GM19328 (cell line): ENCODE results near the gene LAIR2.
"Not testable (repeated sequence)": the region's sequence is repeated elsewhere in the genome, so short reads cannot be mapped to it uniquely, and the experiment has no call there.

Experiments used
- ATAC-seq: cut with Tn5 transposase; IDR thresholded peaks from one replicate; pipeline ENCODE4 v1.9.1; 2021; ENCODE audit warnings: mild to moderate bottlenecking, moderate library complexity; ENCODE audit not compliant: unreplicated experiment

The LAIR2 gene

GRCh38 chr19:54464044-54464629, 38.5 kb upstream of the LAIR2 start:
- ATAC-seq = peak; percentile 30

- ATAC-seq = peak; percentile 52
These were observed 37.8 kb upstream of the LAIR2 start for GRCh38 chr19:54464630-54465425.

GRCh38 chr19:54465426-54466109, 37.1 kb upstream of the LAIR2 start:
- ATAC-seq = no peak

DNA sequence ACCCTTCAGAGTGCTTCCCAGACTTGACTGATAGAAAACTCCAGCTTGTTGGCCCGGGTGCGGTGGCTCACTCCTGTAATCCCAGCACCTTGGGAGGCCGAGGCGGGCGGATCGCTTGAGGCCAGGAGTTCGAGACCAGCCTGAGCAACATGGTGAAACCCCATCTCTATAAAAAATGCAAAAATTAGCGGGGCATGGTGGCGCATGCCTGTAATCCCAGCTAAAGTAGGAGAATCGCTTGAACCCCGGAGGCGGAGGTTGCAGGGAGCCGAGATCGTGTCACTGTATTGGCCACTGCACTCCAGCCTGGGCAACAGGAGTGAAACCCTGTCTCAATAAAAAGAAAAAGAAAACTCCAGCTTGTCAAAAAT, 36.5 kb upstream of the LAIR2 start:
- ATAC-seq = not testable (repeated sequence)

DNA sequence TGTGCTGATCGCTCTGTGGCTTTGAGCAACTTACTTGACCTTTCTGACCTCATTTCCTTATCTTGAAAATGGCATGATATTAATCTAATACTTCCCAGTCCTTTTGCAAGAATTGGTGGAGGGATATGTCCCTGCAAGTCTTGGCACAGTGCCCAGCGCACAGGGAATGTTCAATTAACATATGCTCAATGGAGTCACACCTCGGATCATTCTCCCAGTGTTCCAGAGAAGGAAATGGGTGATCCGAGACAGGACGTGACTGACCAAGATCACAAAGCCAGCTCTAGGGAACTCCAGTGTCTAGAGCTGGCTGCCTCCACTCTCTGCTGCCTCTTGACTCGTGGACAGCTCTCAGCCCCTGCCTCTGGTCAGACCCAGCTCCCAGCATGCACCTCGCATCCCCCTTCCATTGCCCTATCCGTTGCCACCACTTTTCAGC, 33.1 kb upstream of the LAIR2 start:
- no peak for ATAC-seq

- ATAC-seq = no peak
These were observed 32.2 kb upstream of the LAIR2 start for GRCh38 chr19:54470276-54470887.

- no peak for ATAC-seq
These were observed 31.4 kb upstream of the LAIR2 start for GRCh38 chr19:54470991-54471782.

DNA sequence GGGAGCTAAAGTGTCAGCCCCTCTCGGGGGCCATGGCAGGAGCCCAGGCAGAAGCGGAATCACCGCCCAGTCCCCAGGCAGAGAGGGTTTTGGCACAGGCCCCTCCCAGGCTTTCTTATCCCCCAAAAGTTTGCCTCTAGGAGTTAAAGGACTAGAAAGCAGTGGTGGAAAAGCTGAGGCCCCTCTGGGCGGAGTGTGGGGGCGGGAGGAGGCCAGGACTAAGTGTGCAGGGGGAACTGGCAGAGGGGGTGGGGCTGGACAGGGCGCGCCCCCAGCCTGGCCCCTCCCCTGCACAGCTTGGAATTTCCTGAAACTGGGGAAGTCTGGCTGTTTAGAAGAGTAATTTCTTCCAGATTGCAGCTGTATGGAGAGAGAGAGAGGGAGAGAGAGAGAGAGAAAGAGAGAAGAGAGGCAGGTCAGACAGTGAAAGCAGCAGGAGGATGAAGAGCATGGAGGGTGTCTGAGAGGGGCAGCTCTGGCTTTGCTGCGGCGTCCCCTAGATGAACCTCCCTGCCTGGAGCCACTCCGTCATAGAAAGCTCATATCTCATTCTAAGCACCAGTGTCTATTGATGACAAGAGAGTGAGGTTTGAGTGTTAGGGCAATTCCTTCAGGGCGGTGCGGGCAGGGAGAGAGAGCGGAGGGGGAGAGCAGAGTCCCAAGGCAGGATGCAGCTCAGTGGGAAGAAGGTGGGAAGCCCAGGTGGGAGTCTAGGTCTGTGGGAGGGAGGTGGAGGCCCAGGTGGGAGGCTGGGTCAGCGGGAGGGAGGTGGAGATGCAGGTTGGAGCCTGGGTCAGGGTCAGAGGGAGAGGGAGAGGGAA, 29.4 kb upstream of the LAIR2 start, which contains the start of gene CDC42EP5:
TSS of gene CDC42EP5 (minus strand) at position 226 of the 821 bp plus-strand sequence. CDS start 7,749 bp downstream, outside the sequence.
- ATAC-seq = no peak

- ATAC-seq = no peak
These were observed 28.7 kb upstream of the LAIR2 start for GRCh38 chr19:54473892-54474372.

- no peak for ATAC-seq
These were observed 26.9 kb upstream of the LAIR2 start for GRCh38 chr19:54475706-54476105.

DNA sequence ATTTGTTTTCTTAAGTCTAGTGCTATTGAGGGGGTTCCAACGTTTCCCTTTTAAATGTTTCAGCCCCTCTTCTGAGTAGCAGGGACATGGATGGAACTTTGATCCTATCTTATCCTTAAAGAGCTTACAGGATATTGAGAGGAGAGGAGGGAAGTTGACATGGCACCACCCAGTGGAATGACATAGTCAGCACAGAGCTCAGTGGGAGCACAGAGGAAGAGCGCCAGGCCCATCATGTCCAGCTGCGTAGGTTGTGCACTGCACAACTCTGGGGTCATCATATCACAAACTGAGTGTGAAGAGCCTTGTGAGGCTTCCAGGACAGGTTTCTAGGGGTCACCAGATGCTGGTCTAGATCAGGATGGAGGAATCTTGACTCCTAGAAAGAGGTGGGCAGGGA, 25.0 kb upstream of the LAIR2 start:
- no peak for ATAC-seq

DNA sequence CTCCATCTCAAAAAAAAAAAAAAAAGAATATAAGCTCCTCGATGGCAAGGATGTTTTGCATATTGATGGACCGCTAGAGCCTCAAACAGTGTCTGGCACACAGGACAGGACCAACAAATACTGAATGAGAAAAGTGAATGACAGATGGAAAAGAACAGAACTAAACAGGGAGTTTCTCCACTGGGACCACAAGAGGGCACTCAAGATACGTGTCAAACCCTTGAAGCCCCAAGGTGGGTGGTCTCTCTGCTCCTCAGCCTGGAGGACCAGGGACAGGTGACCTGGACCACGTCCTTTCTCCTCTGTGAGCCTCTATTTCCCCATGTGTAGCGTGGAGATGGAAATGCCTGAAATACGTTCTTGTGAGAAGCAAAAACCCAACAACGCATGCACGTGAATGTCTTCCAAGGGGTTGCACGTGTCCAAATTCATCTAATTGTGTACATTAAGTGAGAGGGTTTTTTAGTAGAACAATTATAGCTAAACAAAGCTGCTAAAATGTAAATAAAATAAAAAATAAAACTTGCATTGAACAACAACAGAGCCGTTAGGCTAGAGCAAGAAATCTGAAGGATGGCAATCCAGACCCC, 23.9 kb upstream of the LAIR2 start:
- ATAC-seq = no peak

GRCh38 chr19:54480051-54480450, 22.6 kb upstream of the LAIR2 start:
- ATAC-seq = no peak

- no peak for ATAC-seq
These were observed 21.2 kb upstream of the LAIR2 start for GRCh38 chr19:54481326-54481930.

GRCh38 chr19:54482889-54483288, 19.7 kb upstream of the LAIR2 start:
- ATAC-seq = no peak

- no peak for ATAC-seq
These were observed 18.2 kb upstream of the LAIR2 start for GRCh38 chr19:54484451-54484850.

DNA sequence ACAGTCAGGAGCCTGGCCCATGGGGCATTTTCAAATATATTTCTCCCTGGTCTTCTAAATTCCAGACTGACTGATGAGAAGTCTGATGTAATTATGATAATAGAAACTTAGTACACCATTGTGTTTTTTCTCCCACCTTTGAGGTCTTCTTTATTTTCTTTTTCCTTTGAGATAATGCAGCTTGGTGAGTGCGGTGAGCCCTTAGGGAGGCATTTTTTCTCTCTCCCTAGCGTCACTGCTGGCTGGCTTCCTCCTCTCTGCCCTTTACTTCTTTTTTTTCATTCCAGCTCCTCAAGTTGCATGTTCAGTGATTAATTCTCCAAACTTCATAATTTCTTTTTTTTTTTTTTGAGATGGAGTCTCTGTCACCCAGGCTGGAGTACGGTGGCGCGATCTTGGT, 16.8 kb upstream of the LAIR2 start:
- ATAC-seq = no peak

GRCh38 chr19:54489341-54489740, 13.3 kb upstream of the LAIR2 start:
- ATAC-seq = no peak

- no peak for ATAC-seq
These were observed 12.9 kb upstream of the LAIR2 start for GRCh38 chr19:54489766-54490165.
